Panc1 (cell line): ENCODE data around the gene NLRP9. TPM values are rescaled to one million over a fixed set of nuclear protein-coding genes. Genes with fewer than 3 reads are reported as not detected.

Experiments used
- ATAC-seq: fragments of 200-7000 bp; cut with Tn5 transposase; 2 replicates; pipeline ENCODE4 v1.9.1; 2020; ENCODE audit warnings: mild to moderate bottlenecking, moderate library complexity
- BruUV-seq: library from RNA; stranded (reverse); fragments of 400-500 nt; replicated peaks from 2 replicates; lab custom pipeline; 2021; lab: Mats Ljungman, UMichigan
- CTCF ChIA-PET: fragments of 300-600 bp; sonication (Branson Sonifier 250); formaldehyde crosslinking; loops from one replicate; lab custom pipeline; 2022; ENCODE audit warnings: antibody characterized with exemption; lab: Charles Lee
- POLR2A ChIA-PET: fragments of 300-600 bp; sonication (Branson Sonifier 250); formaldehyde crosslinking; loops from one replicate; lab custom pipeline; 2022; ENCODE audit warnings: antibody characterized with exemption; lab: Charles Lee
- DNase-seq: peaks from one replicate; pipeline ENCODE4 v3.0.0-alpha.2; 2010; ENCODE audit warnings: low read depth, low spot score
- H3K27ac ChIP-seq: 2 replicates; pipeline ENCODE4 v1.5.1; 2011; ENCODE audit warnings: mild to moderate bottlenecking, low read length, inconsistent platforms
- H3K27me3 ChIP-seq: fragments of 200-500 bp; sonication (Bioruptor generic); 2 replicates; pipeline ENCODE4 v1.6.0; 2014; ENCODE audit warnings: low read length, inconsistent platforms; ENCODE audit not compliant: control insufficient read depth, insufficient read depth
- H3K36me3 ChIP-seq: fragments of 200-500 bp; sonication (Bioruptor generic); 2 replicates; pipeline ENCODE4 v1.5.1; 2014; ENCODE audit warnings: inconsistent platforms, mild to moderate bottlenecking, low read length, moderate library complexity; ENCODE audit not compliant: control insufficient read depth, insufficient read depth
- H3K4me1 ChIP-seq: 2 replicates; pipeline ENCODE4 v1.5.1; 2011; ENCODE audit warnings: inconsistent platforms, mild to moderate bottlenecking, low read length, moderate library complexity; ENCODE audit not compliant: control insufficient read depth, insufficient read depth
- H3K4me3 ChIP-seq, 2 experiments: 2 replicates each; pipeline ENCODE4 v1.5.1; 2011 to 2012; ENCODE audit warnings: low read depth in 2 of 2, low read length in 2 of 2, mild to moderate bottlenecking in 2 of 2, inconsistent platforms in 1 of 2, moderate library complexity in 1 of 2
- H3K9me3 ChIP-seq: fragments of 200-500 bp; sonication (Bioruptor generic); 2 replicates; pipeline ENCODE4 v1.5.1; 2014; ENCODE audit warnings: low read depth, mild to moderate bottlenecking, inconsistent platforms, low read length, moderate library complexity; ENCODE audit not compliant: control insufficient read depth, insufficient read depth
- CTCF ChIP-seq: fragments of 450-650 bp; IDR thresholded peaks from 2 replicates; pipeline ENCODE4 v1.5.1; 2017; ENCODE audit warnings: mild to moderate bottlenecking
- POLR2AphosphoS5 ChIP-seq: IDR thresholded peaks from 2 replicates; pipeline ENCODE4 v1.6.1; 2012; ENCODE audit warnings: mild to moderate bottlenecking, low read depth, low read length, moderate library complexity
- REST ChIP-seq, 2 experiments: IDR thresholded peaks; 2 replicates each; pipeline ENCODE4 v1.6.1; 2011 to 2012; ENCODE audit warnings: low read depth in 2 of 2, control low read depth in 1 of 2, low read length in 1 of 2, mild to moderate bottlenecking in 1 of 2, moderate library complexity in 1 of 2; ENCODE audit not compliant: insufficient read depth in 1 of 2
- SIN3A ChIP-seq: IDR thresholded peaks from 2 replicates; pipeline ENCODE4 v1.6.1; 2012; ENCODE audit warnings: low read depth, mild to moderate bottlenecking, low read length, moderate library complexity, borderline replicate concordance; ENCODE audit not compliant: insufficient read depth
- TCF7L2 ChIP-seq: IDR thresholded peaks from 2 replicates; pipeline ENCODE4 v1.6.1; 2011; ENCODE audit warnings: mild to moderate bottlenecking, low read depth, low read length, inconsistent platforms
- in situ Hi-C: cut with HindIII; loops from 2 replicates; pipeline ENCODE4 v1.10.0; 2016; ENCODE audit warnings: low sequenced_read_pairs, low pct_unique_long_range_greater_than_20kb
- intact Hi-C: fragments of 100-400 bp; cut with micrococcal nuclease; formaldehyde crosslinking; loops from one replicate; pipeline ENCODE4 v1.10.0; 2022; ENCODE audit not compliant: unreplicated experiment
- total RNA-seq: library from RNA; stranded (reverse); gene quantifications from one replicate; pipeline ENCODE4 v1.2.1, GENCODE V29; 2021; ENCODE audit not compliant: unreplicated experiment

NLRP9 gene
- total RNA-seq, 1 experiment from 2014 or later, result not detected

- DNase-seq, result no peak
- no peak overlapping the region for H3K4me3 ChIP-seq
- peaks cover 11% of the 10 kb centered on the region; the same call in 1 of the 2 replicates for H3K36me3 ChIP-seq
- no peak for ATAC-seq
- no peak for TF ChIP-seq SIN3A
- TF ChIP-seq CTCF, result no peak
- TF ChIP-seq TCF7L2, result no peak
- no peak for TF ChIP-seq REST (IDR thresholded peaks at IDR 0.05; ENCODE audit: insufficient read depth in 1 of 2, low read depth in 2 of 2, low read length in 1 of 2)
- no peak for TF ChIP-seq POLR2AphosphoS5
- H3K9me3 ChIP-seq, result no peaks in the 10 kb centered on the region
- ChIA-PET CTCF (interaction anchor here (0.5 kb wide), 1 partner anchor 33 kb away, joined by 10 read pairs; no protein-coding TSS in a partner anchor), POLR2A (no interaction called here)
- in situ Hi-C loops, result no loop called here
- no peak overlapping the region for H3K27ac ChIP-seq
- intact Hi-C loops, result no loop called here
- H3K4me1 ChIP-seq, result peaks cover 7% of the 10 kb centered on the region; the same call in 1 of the 2 replicates
- H3K27me3 ChIP-seq, result no peaks in the 10 kb centered on the region
- no TSS peak for BruUV-seq
Observed at GRCh38 chr19:55686311-55687050, 51.7 kb downstream of the NLRP9 start.

- CTCF ChIA-PET, result no interaction called here
- TF ChIP-seq CTCF (no peak), TCF7L2 (no peak), POLR2AphosphoS5 (no peak), REST (IDR thresholded peaks at IDR 0.05; ENCODE audit: insufficient read depth in 1 of 2, low read depth in 2 of 2, low read length in 1 of 2) (no peak), SIN3A (no peak)
Observed at GRCh38 chr19:55685776-55686175, 52.4 kb downstream of the NLRP9 start.

More at GRCh38 chr19:55685776-55686175, 52.4 kb downstream of the NLRP9 start:
- BruUV-seq, result no TSS peak
- ATAC-seq (no peak), DNase-seq (no peak)
- intact Hi-C loops, result no loop called here
- H3K4me1 ChIP-seq, result peaks cover 7% of the 10 kb centered on the region; the same call in 1 of the 2 replicates
- no peak overlapping the region for H3K27ac ChIP-seq
- POLR2A ChIA-PET, result no interaction called here
- in situ Hi-C loops, result no loop called here
- no peaks in the 10 kb centered on the region for H3K27me3 ChIP-seq
- no peak overlapping the region for H3K4me3 ChIP-seq
- H3K9me3 ChIP-seq, result no peaks in the 10 kb centered on the region
- peaks cover 11% of the 10 kb centered on the region; the same call in 1 of the 2 replicates for H3K36me3 ChIP-seq
